ENCODE results near the gene LINS1. TPM values are rescaled to one million over a fixed set of nuclear protein-coding genes. Genes with fewer than 3 reads are reported as not detected.

The LINS1 gene
- total and polyA plus RNA-seq, 7 donors, result 6.6 to 74.8 (median 13.7) TPM

- intact Hi-C loops (cut with DNase I), result no loop called here
- Histone ChIP-seq H3K36me3 (no peaks in the 10 kb centered on the region), H3K27ac (no peak overlapping the region), H3K4me3 (no peak overlapping the region), H3K27me3 (no peaks in the 10 kb centered on the region), H3K4me1 (peaks cover 0 to 2% (median 0%) of the 10 kb centered on the region in 4 donors), H3K9me3 (no peaks in the 10 kb centered on the region)
- no peak for TF ChIP-seq POLR2A (IDR thresholded peaks at IDR 0.05)
- no peak for TF ChIP-seq POLR2AphosphoS5 (IDR thresholded peaks at IDR 0.05)
- TF ChIP-seq EP300 (IDR thresholded peaks at IDR 0.05), result no peak
- TF ChIP-seq CTCF (IDR thresholded peaks at IDR 0.05), result no peak
- 78 to 79% methylated on average over 11 of the region's 11 CpGs for WGBS, 2 donors
- no peak for DNase-seq
Measured at GRCh38 chr15:100531823-100532327, 70.1 kb downstream of the LINS1 start.

GRCh38 chr15:100531204-100531603 is 70.8 kb downstream of the LINS1 start:
- Histone ChIP-seq H3K36me3 (no peaks in the 10 kb centered on the region), H3K27ac (no peak overlapping the region), H3K27me3 (no peaks in the 10 kb centered on the region), H3K4me1 (peaks cover 0 to 8% (median 2%) of the 10 kb centered on the region in 4 donors), H3K4me3 (no peak overlapping the region), H3K9me3 (no peaks in the 10 kb centered on the region)
- 78 to 79% methylated on average over 4 of the region's 4 CpGs for WGBS, 2 donors
- TF ChIP-seq POLR2A (IDR thresholded peaks at IDR 0.05) (no peak), POLR2AphosphoS5 (IDR thresholded peaks at IDR 0.05) (no peak), EP300 (IDR thresholded peaks at IDR 0.05) (no peak), CTCF (IDR thresholded peaks at IDR 0.05) (no peak)
- DNase-seq, result no peak
- intact Hi-C loops (cut with DNase I), result no loop called here

- Histone ChIP-seq H3K27me3 (no peaks in the 10 kb centered on the region), H3K9me3 (no peaks in the 10 kb centered on the region), H3K4me1 (peaks cover 0 to 19% (median 12%) of the 10 kb centered on the region in 4 donors), H3K36me3 (no peaks in the 10 kb centered on the region), H3K27ac (no peak overlapping the region), H3K4me3 (no peak overlapping the region)
- TF ChIP-seq POLR2AphosphoS5 (IDR thresholded peaks at IDR 0.05) (no peak), CTCF (IDR thresholded peaks at IDR 0.05) (no peak), EP300 (IDR thresholded peaks at IDR 0.05) (no peak), POLR2A (IDR thresholded peaks at IDR 0.05) (no peak)
- intact Hi-C loops (cut with DNase I), result loop anchor here (5.0 kb wide), 1 partner anchor 187 kb away; the partner anchor contains the start of gene ADAMTS17
- 86 to 92% methylated on average over 2 of the region's 2 CpGs for WGBS, 2 donors
- DNase-seq, result no peak
Measured at GRCh38 chr15:100529556-100529955, 72.4 kb downstream of the LINS1 start.

GRCh38 chr15:100528833-100529428 is 73.1 kb downstream of the LINS1 start, which contains the start of gene CERS3:
TSS of gene CERS3 (minus strand) at chr15:100528950. CDS start at chr15:100501849, 27,101 bp downstream.
- TF ChIP-seq CTCF (IDR thresholded peaks at IDR 0.05) (no peak), POLR2AphosphoS5 (IDR thresholded peaks at IDR 0.05) (no peak), EP300 (IDR thresholded peaks at IDR 0.05) (no peak), POLR2A (IDR thresholded peaks at IDR 0.05) (no peak)
- Histone ChIP-seq H3K27me3 (no peaks in the 10 kb centered on the region), H3K27ac (no peak within 1 kb of the TSS), H3K9me3 (no peaks in the 10 kb centered on the region), H3K4me1 (peaks cover 0 to 19% (median 12%) of the 10 kb centered on the region in 4 donors), H3K36me3 (no peaks in the 10 kb centered on the region), H3K4me3 (no peak within 1 kb of the TSS)
- intact Hi-C loops (cut with DNase I), result loop anchor here (5.0 kb wide), 1 partner anchor 187 kb away; the partner anchor contains the start of gene ADAMTS17
- WGBS, 2 donors, result 82% methylated on average over 10 of the region's 10 CpGs
- no peak for DNase-seq

Measured in sigmoid colon (tissue), 7 donors.